Muscle of back (tissue), 11 donors: Measurements from ENCODE around the gene ADAMTS2. TPM values are rescaled to one million over a fixed set of nuclear protein-coding genes. Genes with fewer than 3 reads are reported as not detected.
A peak's percentile ranks its signal among the peaks of the same experiment; 100 is the strongest.

Experiments used
- DNase-seq, 3 donors: peaks; one replicate each; pipeline versions ENCODE4 v3.0.0 to v3.0.0-alpha.2; 2013
- polyA plus RNA-seq, 10 donors: library from polyadenylated mRNA; unstranded; fragments of 120-200 nt; gene quantifications; one replicate each; pipeline ENCODE4 v1.2.1, GENCODE V29; 2013; ENCODE audit not compliant: insufficient read length in 10 of 10

ADAMTS2 gene
- polyA plus RNA-seq, 10 donors = 26.0 to 52.8 (median 42.1) TPM

- no peak for DNase-seq
Observed at GRCh38 chr5:179147991-179148702, 197.1 kb downstream of the ADAMTS2 start.

DNA sequence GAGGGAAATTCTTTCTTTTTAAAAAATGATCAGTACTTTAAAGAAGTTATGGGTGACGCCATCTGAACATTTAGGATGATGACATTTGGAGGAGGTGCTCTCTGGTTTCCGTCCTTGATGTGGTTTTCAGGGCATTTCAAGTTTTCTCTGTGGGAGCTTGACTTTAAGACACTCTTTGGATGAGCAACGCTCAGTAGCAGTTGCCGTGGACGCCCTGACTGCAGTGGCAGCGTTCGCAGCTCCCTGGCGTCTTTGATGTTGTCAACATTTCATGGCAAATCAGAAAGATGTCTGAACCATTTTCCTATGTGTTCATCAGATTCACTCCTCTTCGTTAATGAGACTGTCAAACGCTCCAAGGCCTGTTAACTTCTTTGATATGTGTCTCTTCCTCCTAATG is 199.0 kb downstream of the ADAMTS2 start:
- no peak for DNase-seq

DNA sequence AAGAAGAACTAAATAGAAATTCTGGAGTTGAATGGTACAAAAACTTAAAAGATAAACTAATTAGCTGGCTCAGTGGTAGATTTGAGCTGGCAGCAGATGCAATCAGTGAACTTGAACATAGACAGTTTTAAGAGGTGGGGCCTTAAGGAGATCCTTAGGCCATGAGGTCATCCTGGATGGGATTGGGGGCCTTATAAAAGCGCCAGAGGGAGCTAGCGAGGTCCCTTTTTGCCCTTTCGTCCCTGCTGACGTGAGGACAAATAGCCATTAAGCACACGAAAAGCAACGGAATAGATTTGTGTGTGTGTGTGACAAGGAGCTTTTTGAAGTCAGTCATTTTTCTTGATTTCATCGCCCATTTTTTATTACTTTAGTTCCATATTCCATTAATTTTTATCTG is 201.8 kb downstream of the ADAMTS2 start:
- no peak for DNase-seq

DNA sequence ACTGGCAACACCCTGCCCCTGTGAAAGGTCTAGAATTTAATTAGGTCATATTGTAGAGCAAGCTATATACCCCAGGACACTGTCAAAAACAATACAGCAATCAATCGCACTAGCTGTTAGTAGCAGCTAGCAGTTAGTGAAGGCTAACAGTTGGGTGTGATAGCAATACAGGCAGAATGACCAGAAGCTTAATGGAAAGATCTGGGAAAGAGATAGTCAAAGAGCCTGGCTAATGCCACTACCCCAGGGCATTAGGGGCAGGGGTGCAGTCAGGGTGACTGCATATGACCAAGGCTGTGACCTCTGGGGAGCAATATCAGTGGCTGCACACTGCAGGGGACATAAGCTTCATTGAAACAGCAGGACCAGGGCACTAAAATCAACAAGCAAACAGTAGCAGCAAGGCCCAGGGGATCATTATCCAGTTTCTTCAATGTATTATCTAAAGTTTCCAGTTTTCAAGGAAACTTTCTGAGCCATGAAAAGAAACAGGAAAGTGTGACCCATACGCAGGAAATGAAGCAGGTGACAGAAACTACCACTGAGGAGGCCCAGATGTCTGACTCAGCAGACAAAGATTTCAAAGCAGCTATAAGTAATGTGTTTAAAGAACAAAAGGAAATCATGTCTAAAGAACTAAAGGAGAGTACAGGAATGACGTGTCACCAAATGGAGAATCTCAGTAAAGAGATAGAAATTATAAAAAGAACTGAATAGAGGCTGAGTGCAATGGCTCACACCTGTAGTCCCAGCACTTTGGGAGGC is 202.6 kb downstream of the ADAMTS2 start:
- DNase-seq = peak in 1 of 3 donors; percentile 18

DNA sequence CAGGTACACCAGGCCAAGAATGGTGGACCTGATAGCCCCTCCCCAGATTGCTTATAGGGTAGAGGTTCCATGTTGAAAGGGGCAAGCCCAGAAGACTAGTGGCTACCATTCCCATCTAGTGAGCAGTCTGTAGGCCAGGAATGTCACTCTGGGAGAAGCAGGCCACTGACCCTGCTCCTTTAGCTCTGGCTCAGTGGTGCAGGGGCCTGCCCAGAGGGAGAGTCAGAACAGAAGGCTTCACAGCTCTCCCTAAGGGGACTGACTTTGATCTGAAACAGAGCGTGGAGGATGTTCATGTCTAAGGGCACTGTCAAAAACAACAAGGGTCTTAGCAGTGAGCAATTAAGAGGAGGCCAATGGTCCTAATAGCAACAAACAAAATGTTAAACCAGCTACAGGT is 203.4 kb downstream of the ADAMTS2 start:
- DNase-seq = no peak

DNA sequence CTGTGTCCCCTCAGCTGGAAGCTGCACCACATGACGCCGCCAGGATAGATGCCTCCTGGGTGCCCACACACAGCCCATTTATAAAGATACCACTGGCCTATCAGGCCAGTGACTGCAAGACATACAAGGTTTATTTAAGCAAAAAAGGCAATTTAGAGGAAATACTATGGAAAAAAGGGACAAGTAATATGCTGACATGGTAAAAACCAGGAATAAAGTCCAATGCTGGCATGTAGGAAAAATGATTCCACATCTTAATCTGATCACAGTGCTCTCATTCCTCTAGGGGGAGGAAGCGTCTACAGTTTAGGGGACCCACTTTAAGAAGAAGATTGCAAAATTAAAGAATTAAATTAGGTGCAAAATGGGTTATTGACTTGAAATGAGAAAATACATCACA is 205.0 kb downstream of the ADAMTS2 start:
- no peak for DNase-seq

DNA sequence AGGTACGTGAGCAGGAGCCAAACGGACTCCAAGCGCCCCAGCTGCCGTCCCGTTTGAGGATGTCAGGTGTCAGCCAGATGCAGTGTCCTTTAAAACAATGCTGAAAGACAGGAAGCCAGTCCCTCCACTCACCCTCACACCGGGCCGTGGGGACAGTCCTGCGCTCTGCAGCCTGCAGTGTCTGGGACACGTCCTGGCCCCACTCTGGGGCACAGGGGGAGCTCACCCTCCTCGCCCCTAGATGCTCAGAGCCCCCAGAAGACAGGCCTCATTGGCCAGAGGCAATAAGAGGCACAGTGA is 205.4 kb downstream of the ADAMTS2 start:
- DNase-seq = no peak

DNA sequence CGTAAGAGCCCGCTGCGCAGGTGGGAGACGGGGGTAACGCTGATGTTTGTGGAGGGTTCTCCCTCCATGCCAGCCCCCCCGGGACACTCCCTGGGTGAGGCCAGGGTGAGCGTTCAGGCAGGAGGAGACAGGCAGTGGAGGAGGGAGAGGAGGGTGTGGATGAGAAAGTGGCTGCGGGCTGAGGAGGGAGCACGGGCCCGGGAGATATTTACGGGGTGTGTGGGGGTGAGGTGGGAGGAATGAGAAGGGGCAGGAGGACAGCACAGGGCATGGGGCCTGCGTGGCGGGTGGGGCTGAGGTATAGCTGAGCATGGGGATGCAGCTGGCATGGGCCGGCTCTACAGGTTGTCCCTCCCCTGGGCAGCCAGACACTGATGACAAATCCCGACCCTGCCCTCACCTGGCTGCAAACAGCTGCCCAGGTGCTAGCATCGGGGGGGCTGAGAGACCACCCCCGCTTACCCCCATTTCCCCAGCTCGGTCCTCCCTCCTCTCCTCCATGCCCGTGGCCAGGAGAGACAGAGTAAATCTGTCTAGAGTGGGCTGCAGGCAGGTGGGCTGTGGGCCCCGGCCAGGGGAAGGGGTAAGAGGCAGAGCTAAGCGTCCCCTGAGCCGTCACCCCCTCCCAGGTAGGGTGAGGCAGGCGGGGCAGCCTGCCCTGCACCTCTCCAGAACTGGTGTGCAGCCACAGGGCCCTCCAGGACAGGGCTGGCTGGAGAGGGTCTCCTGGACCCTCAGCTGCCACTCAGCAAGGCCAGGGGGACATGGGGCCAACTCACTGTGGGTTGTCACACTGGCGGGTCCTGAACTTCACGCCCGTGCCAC is 205.9 kb downstream of the ADAMTS2 start:
- no peak for DNase-seq

DNA sequence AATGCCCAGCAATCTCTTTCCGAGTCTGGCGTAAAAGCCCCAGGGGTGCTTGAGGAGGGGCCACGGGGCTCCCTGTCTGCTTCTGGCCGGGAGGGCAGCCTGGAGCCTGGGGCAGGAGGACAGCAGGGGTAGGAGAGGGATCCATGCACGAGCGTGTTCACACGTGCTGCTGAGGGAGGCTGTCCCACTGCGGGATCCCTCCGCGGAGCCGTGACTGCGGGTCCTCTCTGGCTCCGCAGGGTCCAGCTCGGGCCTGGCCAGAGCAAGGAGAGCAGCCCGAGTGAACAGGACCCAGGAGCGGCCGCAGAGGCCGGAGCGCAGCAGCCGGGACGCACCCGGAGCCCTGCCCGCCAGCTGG is 206.7 kb downstream of the ADAMTS2 start:
- DNase-seq = no peak

GRCh38 chr5:179137643-179138567 is 207.4 kb downstream of the ADAMTS2 start:
- DNase-seq = peak in 1 of 3 donors; percentile 18

DNA sequence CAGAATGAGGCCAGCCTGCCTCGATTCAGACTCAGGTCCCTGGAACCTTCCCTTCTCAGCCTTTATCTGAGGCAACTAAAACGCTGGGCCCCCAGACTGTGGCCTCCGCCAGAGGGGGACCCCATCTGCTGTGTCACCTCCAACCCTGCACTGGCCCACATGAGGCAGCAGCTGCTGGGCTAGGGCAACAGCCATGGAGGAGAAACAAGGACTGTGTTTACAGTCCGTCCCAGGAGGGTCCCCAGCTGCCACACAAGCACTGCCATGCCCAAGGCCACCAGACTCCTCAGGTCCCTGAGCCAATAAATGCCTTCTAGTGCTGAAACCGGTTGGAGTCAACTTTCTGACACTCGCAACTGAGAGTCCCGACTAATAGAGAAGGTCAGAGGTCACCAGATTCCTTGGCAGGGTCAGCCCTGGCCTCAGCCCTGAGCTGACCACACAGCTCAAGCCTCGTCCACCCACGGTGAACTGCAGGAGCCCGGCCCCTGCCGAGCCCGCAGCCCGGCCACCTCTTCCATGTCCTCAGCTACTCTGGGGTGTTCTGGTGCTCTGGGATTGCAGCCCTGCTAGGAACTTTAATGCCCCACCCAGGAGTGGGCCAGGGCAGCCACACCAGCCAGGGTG is 208.1 kb downstream of the ADAMTS2 start:
- peak in 1 of 3 donors; percentile 14 for DNase-seq

DNA sequence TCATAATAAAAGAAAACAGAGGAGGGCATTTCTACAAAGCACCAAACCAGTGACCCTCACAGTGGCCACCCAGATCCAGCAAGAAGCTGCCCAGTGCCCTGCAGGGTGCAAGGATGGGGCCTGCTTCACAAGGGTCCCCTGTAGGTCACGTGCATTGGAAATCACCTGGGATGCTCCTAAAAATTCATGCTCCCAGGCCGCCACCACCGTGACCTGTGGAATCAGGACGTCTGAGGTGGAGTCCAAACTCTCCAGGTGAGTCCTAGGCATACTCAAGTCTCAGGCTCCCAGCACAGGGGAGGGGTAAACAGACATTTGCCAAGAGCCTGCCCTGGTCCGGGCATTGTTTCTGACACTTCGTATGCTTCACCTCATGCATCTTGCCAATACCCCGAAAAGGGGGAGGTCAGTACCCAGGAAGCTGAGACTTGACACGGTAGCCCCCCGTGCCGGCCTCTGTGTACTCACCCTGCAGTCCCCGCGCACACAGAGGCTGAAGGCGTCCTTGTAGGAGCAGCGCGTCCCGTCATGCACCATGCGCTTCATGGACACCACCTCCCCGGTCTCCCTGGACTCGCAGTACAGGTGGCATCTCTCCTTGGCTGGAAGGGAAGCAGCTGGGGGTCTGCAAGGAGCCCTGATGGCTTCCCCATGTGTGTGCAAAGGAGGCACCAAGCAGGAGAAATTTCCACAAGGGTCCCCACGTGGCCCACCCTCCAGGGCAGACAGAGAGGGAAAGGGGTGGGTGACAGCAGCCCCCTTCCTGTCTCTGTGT is 209.6 kb downstream of the ADAMTS2 start:
- DNase-seq = no peak

DNA sequence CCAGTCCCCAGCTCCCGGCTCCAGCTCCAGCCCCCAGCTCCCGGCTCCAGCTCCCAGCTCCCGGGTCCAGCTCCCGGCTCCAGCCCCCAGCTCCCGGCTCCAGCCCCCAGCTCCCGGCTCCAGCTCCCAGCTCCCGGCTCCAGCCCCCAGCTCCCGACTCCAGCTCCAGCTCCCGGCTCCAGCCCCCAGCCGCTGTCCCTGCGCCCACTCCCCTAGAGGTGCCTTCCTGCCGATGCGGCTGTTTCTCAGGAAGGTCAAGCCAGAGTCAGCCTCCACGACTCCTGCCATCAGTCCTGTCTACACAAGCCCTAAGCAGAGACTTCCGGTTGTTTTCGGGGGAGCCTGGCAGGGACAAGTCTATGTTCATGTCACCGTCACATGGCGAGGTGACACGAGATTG is 210.3 kb downstream of the ADAMTS2 start:
- no peak for DNase-seq

DNA sequence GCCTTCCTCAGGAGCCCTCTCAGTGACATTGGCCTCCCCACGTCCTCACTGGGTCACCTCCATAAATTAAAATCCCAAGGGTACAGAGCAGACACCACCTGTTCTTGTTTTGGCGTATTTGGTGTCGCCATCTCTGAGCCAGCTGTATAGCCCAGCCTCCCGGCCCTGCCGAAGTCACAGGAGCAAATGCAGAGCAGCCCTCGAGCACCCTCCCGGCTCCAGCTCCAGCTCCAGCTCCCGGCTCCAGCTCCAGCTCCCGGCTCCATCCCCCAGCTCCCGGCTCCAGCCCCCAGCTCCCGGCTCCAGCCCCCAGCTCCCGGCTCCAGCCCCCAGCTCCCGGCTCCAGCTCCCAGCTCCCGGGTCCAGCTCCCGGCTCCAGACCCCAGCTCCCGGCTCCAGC is 210.8 kb downstream of the ADAMTS2 start:
- no peak for DNase-seq

DNA sequence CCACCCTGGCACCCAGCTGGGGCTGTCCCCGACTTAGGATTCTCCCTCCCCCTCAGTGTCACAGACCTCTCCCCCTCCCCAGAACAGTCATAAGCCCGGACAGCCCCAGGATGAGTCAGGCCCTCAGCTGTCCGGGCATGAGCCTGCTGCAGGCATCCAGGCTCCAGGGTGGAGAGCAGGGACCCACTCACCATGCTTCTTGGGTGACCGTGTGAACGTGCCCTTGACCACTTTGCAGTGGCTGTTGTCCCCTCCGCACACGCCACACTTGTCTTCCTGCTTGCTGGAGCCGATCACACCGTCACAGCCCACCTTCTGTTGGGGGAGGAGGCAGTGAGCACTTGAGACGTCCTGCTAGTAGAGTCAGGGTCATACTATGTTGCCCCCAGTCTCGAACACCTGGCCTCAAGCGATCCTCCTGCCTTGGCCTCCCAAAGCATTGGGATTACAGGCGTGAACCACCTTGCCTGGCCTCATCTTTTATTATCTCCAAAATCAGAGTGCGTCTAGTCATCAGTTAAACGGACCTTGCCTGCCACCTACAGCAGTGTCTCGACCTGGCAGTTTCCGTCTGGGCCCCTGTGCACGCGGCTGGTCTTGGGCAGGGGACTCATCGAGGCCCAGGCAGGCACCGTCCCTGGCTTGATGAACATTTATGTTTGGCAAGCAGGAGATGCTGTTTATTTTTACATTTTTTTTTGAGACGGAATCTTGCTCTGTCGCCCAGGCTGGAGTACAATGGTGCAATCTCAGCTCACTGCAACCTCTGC is 212.5 kb downstream of the ADAMTS2 start:
- DNase-seq = no peak

DNA sequence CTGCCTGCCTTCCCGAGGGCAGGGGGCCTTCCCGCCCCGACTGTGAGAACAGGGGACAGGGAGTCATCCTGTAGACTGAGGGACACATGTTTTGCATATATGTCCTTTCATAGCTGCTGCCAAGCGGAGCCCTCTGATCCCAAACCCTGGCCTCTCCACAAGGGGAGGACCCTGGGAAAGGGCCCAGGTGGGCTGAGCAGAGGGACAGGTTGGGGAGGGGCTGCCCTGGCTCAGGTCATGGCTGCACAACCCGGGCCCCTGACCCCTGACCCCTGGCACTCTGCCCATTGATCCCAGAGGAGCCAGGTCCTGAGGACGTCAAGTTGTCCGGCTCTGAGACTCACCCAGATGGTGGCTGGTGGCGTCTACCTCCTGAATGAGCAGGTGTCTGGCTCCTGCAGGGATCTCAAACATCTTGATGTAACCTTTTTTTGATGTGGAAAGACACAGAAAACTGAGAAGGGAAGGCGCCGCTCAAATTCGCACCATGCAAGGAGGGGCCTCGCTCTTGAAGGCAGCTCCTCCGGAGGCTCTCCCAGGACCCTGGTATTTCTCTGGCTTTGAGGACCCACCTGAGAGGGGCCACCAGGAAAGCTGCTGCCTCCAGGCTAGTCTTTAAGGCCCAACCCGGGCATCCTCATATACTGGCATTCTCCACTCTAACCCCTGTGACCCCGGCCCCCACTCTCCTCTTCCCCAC is 213.2 kb downstream of the ADAMTS2 start:
- no peak for DNase-seq

GRCh38 chr5:179131321-179131835 is 213.9 kb downstream of the ADAMTS2 start:
- no peak for DNase-seq

DNA sequence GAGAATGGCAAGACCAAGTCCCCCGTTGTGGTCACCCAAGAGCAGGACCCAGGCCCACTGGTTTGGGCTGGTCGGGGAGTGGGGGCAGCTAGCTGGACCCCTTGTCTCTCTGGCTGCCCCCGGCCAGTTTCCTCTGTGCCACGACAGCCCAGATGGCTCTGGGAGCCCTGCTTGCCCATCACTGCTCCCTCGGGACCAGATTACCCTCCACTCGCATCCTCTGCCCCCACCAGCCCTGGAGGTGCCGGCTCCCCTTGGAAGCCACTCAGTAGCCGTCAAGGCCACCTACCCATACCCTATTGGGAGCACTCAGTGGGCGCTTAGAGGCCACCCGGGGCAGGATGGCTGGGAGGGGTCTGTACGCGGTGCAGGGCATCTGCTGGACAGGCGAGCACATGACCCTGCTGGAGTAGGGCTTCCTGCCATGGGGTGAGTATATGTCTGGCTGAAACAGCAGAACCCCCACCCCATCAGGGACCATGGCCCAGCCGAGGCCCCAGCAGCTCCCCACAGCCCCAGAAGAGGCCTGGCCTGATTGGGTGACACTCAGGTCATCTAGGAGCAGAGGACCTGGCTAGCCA is 215.1 kb downstream of the ADAMTS2 start:
- no peak for DNase-seq
